Measurements from ENCODE around the gene ADORA1.
A peak's percentile ranks its signal among the peaks of the same experiment; 100 is the strongest.

ADORA1 gene

GRCh38 chr1:203213126-203213525 lies 85.6 kb downstream of the ADORA1 start:
- DNase-seq (ENCODE audit: low read depth in 2 of 2): no peak

DNA sequence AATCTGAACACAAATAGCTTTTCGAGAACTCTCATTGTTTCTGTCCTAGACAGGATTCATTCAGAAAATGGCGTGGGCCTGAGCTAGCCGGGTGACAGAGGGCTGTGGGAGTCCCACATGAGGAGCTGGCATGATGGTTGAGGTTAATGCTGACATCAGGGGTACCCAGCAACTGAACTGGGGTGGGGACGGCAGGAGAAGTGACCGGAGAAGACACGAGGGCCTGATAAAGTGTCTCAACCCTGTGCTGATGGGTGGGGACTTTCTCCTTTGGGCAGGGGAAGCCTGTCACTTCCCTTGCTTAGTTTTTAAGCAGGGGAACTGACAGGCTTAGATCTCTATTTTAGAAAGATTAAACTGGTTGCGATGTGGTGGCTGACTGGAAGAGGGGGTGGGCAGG lies 87.3 kb downstream of the ADORA1 start:
- DNase-seq (ENCODE audit: low read depth in 2 of 2): no peak

GRCh38 chr1:203215573-203215972 lies 88.0 kb downstream of the ADORA1 start:
- DNase-seq (ENCODE audit: low read depth in 2 of 2): no peak

DNA sequence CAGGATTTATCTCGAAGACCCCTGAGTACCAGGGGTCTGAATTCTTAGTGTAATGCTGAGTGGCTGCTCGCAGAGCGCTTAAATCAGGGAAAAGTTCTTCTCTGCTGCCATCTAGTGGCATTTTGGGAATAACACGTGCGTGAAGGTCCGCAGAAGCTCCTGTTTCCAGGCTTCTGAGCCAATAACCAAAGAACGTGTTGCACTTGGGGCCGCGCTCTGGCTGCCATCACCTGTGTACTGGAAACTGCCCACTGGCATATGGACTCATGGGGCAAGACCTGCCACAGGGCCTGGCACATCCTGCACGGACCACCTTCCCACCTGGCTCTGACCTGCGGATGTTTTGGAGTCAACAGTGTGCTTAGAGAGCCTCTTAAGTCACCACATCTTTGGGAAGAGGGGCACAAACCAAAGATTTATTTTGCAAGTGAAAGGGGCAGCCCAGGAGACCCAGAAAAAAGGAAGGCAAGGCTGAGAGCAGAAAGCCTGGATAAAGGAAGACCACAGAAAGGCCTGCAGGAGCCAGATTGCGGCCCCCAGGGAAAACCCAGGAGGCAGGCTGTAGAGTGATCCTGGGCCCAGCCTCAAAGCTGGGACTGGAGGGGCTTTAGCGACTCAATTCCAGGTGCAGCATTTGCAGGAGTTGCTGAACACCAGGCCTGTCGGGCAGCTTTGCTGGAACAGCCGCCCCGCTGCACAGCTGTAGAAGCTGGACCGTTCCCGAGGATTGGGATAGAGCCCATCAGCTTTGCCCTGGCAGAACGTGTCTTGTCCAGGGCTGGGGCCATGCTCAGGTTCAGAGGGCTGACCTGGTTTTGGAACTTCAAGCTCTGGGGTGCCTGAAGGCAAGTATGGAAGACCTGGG lies 89.0 kb downstream of the ADORA1 start:
- DNase-seq (ENCODE audit: low read depth in 2 of 2): peak; percentile 10 to 14
